ENCODE measurements around the gene RAD51B.
"Not testable (repeated sequence)": the region's sequence is repeated elsewhere in the genome, so short reads cannot be mapped to it uniquely, and the experiment has no call there.

RAD51B gene

GRCh38 chr14:68427550-68427890 is 607.9 kb downstream of the RAD51B start:
- TF ChIP-seq, protein P1, sequence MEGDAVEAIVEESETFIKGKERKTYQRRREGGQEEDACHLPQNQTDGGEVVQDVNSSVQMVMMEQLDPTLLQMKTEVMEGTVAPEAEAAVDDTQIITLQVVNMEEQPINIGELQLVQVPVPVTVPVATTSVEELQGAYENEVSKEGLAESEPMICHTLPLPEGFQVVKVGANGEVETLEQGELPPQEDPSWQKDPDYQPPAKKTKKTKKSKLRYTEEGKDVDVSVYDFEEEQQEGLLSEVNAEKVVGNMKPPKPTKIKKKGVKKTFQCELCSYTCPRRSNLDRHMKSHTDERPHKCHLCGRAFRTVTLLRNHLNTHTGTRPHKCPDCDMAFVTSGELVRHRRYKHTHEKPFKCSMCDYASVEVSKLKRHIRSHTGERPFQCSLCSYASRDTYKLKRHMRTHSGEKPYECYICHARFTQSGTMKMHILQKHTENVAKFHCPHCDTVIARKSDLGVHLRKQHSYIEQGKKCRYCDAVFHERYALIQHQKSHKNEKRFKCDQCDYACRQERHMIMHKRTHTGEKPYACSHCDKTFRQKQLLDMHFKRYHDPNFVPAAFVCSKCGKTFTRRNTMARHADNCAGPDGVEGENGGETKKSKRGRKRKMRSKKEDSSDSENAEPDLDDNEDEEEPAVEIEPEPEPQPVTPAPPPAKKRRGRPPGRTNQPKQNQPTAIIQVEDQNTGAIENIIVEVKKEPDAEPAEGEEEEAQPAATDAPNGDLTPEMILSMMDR (conservative IDR thresholded peaks at IDR 0.05; ENCODE audit: low read depth, low read length): no peak
- DNase-seq (ENCODE audit: low read depth): no peak
- no peak overlapping the region for H3K4me3 ChIP-seq (ENCODE audit: low read length)

DNA sequence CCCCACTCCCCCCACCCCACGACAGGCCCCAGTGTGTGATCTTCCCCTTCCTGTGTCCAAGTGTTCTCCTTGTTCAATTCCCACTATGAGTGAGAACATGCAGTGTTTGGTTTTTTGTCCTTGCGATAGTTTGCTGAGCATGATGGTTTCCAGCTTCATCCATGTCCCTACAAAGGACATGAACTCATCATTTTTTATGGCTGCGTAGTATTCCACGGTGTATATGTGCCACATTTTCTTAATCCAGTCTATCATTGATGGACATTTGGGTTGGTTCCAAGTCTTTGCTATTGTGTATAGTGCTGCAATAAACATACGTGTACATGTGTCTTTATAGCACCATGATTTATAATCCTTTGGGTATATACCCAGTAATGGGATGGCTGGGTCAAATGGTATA is 609.3 kb downstream of the RAD51B start:
- not testable (repeated sequence) for H3K4me3 ChIP-seq (ENCODE audit: low read length); DNase-seq (ENCODE audit: low read depth)

DNA sequence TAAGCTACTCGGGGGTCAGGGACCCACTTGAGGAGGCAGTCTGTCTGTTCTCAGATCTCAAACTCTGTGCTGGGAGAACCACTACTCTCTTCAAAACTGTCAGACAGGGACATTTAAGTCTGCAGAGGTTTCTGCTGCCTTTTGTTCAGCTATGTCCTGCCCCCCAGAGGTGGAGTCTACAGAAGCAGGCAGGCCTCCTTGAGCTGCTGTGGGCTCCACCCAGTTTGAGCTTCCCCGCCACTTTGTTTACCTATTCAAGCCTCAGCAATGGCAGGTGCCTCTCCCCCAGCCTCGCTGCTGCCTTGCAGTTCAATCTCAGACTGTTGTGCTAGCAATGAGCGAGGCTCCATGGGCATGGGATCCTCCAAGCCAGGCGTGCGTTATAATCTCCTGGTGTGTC is 614.6 kb downstream of the RAD51B start:
- DNase-seq (ENCODE audit: low read depth); H3K4me3 ChIP-seq (ENCODE audit: low read length): not testable (repeated sequence)

DNA sequence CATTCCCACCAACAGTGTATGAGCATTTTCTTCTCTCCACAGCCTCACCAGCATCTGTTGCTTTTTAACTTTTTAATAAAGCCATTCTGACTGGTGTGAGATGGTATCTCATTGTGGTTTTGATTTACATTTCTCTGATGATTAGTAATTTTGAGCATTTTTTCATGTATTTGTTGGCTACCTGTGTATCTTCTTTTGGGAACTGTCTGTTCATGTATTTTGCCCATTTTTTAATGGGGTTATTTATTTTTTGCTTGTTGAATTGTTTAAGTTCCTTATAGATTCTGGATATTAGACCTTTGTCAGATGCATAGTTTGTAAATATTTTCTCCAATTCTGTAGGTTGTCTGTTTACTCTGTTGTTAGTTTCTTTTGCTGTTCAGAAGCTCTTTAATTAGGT is 616.1 kb downstream of the RAD51B start:
- H3K4me3 ChIP-seq (ENCODE audit: low read length); DNase-seq (ENCODE audit: low read depth): not testable (repeated sequence)

GRCh38 chr14:68439676-68440075 is 620.1 kb downstream of the RAD51B start:
- DNase-seq (ENCODE audit: low read depth): no peak
- H3K4me3 ChIP-seq (ENCODE audit: low read length): no peak overlapping the region
- TF ChIP-seq, protein P1 (conservative IDR thresholded peaks at IDR 0.05; ENCODE audit: low read depth, low read length): no peak

- no peak for DNase-seq (ENCODE audit: low read depth)
- no peak overlapping the region for H3K4me3 ChIP-seq (ENCODE audit: low read length)
- TF ChIP-seq, protein P1 (conservative IDR thresholded peaks at IDR 0.05; ENCODE audit: low read depth, low read length): no peak
Observed at GRCh38 chr14:68440820-68441219, 621.2 kb downstream of the RAD51B start.

DNA sequence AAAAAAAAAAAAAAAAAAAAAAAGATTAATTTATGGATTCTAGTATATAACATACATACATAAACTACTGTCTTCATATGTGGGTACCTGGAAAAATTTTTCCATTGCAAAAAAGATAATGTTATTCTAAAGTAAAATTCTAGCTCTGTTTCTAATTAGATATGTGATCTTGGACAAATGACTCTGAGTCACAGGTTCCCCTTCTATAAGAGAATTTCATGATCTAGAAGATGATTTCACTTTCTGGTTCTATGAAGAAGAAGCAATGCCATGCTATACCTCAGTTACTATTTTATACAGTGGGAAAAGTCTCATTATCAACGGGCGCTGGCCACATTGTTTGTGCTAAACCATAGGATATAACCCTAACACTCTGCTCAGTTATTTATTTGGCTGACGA is 622.0 kb downstream of the RAD51B start:
- no peak overlapping the region for H3K4me3 ChIP-seq (ENCODE audit: low read length)
- TF ChIP-seq, protein P1 (conservative IDR thresholded peaks at IDR 0.05; ENCODE audit: low read depth, low read length): no peak
- DNase-seq (ENCODE audit: low read depth): no peak

DNA sequence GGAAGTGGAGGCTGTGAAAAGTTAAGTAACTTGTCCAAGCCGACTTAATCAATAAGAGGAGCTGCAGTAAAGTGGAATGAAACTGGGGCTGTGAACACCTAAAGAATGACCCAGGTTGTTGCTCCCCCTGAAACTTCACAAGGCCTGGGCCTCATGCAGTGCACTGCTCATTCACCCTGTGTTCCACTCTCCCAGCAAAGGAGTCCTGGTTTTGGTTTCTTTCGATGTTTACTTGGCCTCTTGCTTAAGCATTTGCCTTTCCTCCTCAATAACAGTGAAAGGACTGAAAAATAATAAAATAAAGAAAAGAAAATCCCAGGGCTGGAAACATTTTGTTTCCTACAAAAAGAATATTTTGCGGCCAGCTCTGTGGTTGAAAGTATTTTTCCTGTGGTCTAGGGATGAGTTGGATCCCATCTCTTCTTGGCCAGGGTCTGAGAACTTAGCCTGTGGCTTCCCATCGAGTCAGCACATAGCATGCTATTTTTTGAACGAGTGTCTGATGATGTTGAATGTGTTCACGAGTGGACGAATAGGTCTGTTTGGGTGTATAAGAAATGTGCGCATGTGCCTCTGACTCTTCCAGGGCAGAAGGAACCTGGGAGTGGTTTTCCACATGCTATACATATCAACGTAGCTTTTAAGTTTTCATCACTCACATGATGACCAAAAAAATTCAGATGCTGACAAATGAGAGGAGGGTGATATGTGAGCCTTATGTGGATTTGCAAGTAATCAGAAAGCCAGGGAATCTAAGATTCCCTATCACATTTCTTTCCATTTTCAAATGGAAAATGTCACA is 623.5 kb downstream of the RAD51B start:
- no peak overlapping the region for H3K4me3 ChIP-seq (ENCODE audit: low read length)
- TF ChIP-seq, protein P1 (conservative IDR thresholded peaks at IDR 0.05; ENCODE audit: low read depth, low read length): no peak
- no peak for DNase-seq (ENCODE audit: low read depth)
